Left forelimb (tissue), 1 donor: ENCODE measurements around the gene GATAD2A.

Source experiments
- DNase-seq: peaks from one replicate; pipeline ENCODE4 v3.0.0-alpha.2; 2018; ENCODE audit warnings: low spot score

Gene GATAD2A

GRCh38 chr19:19420570-19421298 lies 15.3 kb downstream of the GATAD2A start:
- no peak for DNase-seq

- DNase-seq = no peak
Observed at GRCh38 chr19:19421299-19421696, 15.8 kb downstream of the GATAD2A start.

- DNase-seq = no peak
Observed at GRCh38 chr19:19422156-19422555, 16.7 kb downstream of the GATAD2A start.

GRCh38 chr19:19423322-19423721 lies 17.8 kb downstream of the GATAD2A start:
- no peak for DNase-seq

- no peak for DNase-seq
Observed at GRCh38 chr19:19425170-19425875, 19.8 kb downstream of the GATAD2A start.

GRCh38 chr19:19426216-19426615 lies 20.7 kb downstream of the GATAD2A start:
- no peak for DNase-seq

- no peak for DNase-seq
Observed at GRCh38 chr19:19426799-19427198, 21.3 kb downstream of the GATAD2A start.

- no peak for DNase-seq
Observed at GRCh38 chr19:19427302-19427701, 21.8 kb downstream of the GATAD2A start.

GRCh38 chr19:19427944-19428343 lies 22.5 kb downstream of the GATAD2A start:
- no peak for DNase-seq

- no peak for DNase-seq
Observed at GRCh38 chr19:19428746-19429145, 23.3 kb downstream of the GATAD2A start.

- DNase-seq = no peak
Observed at GRCh38 chr19:19429361-19429760, 23.9 kb downstream of the GATAD2A start.

- DNase-seq = no peak
Observed at GRCh38 chr19:19432732-19433131, 27.3 kb downstream of the GATAD2A start.

GRCh38 chr19:19433666-19434213 lies 28.3 kb downstream of the GATAD2A start:
- no peak for DNase-seq

GRCh38 chr19:19434483-19435045 lies 29.1 kb downstream of the GATAD2A start:
- no peak for DNase-seq

GRCh38 chr19:19436137-19436691 lies 30.7 kb downstream of the GATAD2A start:
- DNase-seq = no peak

GRCh38 chr19:19438366-19439175 lies 33.1 kb downstream of the GATAD2A start:
- DNase-seq = no peak

GRCh38 chr19:19439176-19439482 lies 33.7 kb downstream of the GATAD2A start:
- no peak for DNase-seq

- DNase-seq = no peak
Observed at GRCh38 chr19:19443283-19443682, 37.8 kb downstream of the GATAD2A start.

- DNase-seq = no peak
Observed at GRCh38 chr19:19443902-19444680, 38.6 kb downstream of the GATAD2A start.

GRCh38 chr19:19444681-19445155 lies 39.2 kb downstream of the GATAD2A start:
- no peak for DNase-seq

- DNase-seq = no peak
Observed at GRCh38 chr19:19445288-19445687, 39.8 kb downstream of the GATAD2A start.
